Trophoblast cell (in vitro differentiated cells and primary cell): ENCODE measurements around the gene ZNF518B.

Source experiments
- DNase-seq, 2 donors: peaks; one replicate each; pipeline ENCODE4 v3.0.0-alpha.2; 2016
- H2AFZ ChIP-seq: 2 replicates; pipeline ENCODE4 v1.6.1; 2013; ENCODE audit warnings: low read length, moderate library complexity, mild to moderate bottlenecking; ENCODE audit not compliant: insufficient read depth, poor library complexity
- H2AK5ac ChIP-seq: 2 replicates; pipeline ENCODE4 v1.6.1; 2013; ENCODE audit warnings: mild to moderate bottlenecking, low read length
- H2BK120ac ChIP-seq: 2 replicates; pipeline ENCODE4 v1.6.1; 2013; ENCODE audit warnings: low read length, mild to moderate bottlenecking, moderate library complexity; ENCODE audit not compliant: insufficient read depth, poor library complexity
- H2BK12ac ChIP-seq: 2 replicates; pipeline ENCODE4 v1.6.1; 2013; ENCODE audit warnings: mild to moderate bottlenecking, low read length, moderate library complexity
- H2BK5ac ChIP-seq: 2 replicates; pipeline ENCODE4 v1.6.1; 2013; ENCODE audit warnings: low read length, low read depth, moderate library complexity, mild to moderate bottlenecking; ENCODE audit not compliant: poor library complexity
- H3K14ac ChIP-seq: 2 replicates; pipeline ENCODE4 v1.6.1; 2013; ENCODE audit warnings: mild to moderate bottlenecking, low read length
- H3K18ac ChIP-seq: 2 replicates; pipeline ENCODE4 v1.6.1; 2013; ENCODE audit warnings: mild to moderate bottlenecking, low read length
- H3K23ac ChIP-seq: 2 replicates; pipeline ENCODE4 v1.6.1; 2013; ENCODE audit warnings: low read length
- H3K27ac ChIP-seq: 2 replicates; pipeline ENCODE4 v1.5.1; 2013; ENCODE audit warnings: low read depth, mild to moderate bottlenecking, inconsistent platforms, low read length, moderate library complexity
- H3K27me3 ChIP-seq: 2 replicates; pipeline ENCODE4 v1.6.1; 2013; ENCODE audit warnings: inconsistent platforms, mild to moderate bottlenecking, low read length, moderate library complexity; ENCODE audit not compliant: insufficient read depth
- H3K36me3 ChIP-seq, 2 experiments: 1 replicate in 1 of 2; 2 replicates in 1 of 2; pipeline ENCODE4 v1.6.1; 2013; ENCODE audit warnings: low read length in 2 of 2, mild to moderate bottlenecking in 2 of 2, moderate library complexity in 1 of 2; ENCODE audit not compliant: insufficient read depth in 2 of 2, control insufficient read depth in 1 of 2
- H3K4ac ChIP-seq: 2 replicates; pipeline ENCODE4 v1.6.1; 2013; ENCODE audit warnings: low read depth, mild to moderate bottlenecking, low read length, moderate library complexity
- H3K4me1 ChIP-seq, 2 experiments: 1 replicate in 1 of 2; 2 replicates in 1 of 2; pipeline ENCODE4 v1.6.1; 2013; ENCODE audit warnings: low read length in 2 of 2, mild to moderate bottlenecking in 2 of 2, moderate library complexity in 1 of 2; ENCODE audit not compliant: insufficient read depth in 2 of 2, control insufficient read depth in 1 of 2
- H3K4me2 ChIP-seq: 2 replicates; pipeline ENCODE4 v1.6.1; 2013; ENCODE audit warnings: inconsistent platforms, mild to moderate bottlenecking, low read length, moderate library complexity
- H3K4me3 ChIP-seq: 2 replicates; pipeline ENCODE4 v1.5.1; 2013; ENCODE audit warnings: mild to moderate bottlenecking, low read depth, low read length, inconsistent platforms
- H3K79me1 ChIP-seq: one replicate; pipeline ENCODE4 v1.6.1; 2013; ENCODE audit warnings: low read length
- H3K79me2 ChIP-seq: 2 replicates; pipeline ENCODE4 v1.6.1; 2013; ENCODE audit warnings: low read length, mild to moderate bottlenecking; ENCODE audit not compliant: control insufficient read depth, insufficient read depth, poor library complexity
- H3K9ac ChIP-seq: 2 replicates; pipeline ENCODE4 v1.6.1; 2013; ENCODE audit warnings: mild to moderate bottlenecking, low read length
- H3K9me3 ChIP-seq: 2 replicates; pipeline ENCODE4 v1.6.1; 2013; ENCODE audit warnings: low read depth, mild to moderate bottlenecking, control low read depth, inconsistent platforms, low read length; ENCODE audit not compliant: insufficient read depth
- H4K12ac ChIP-seq: 2 replicates; pipeline ENCODE4 v1.6.1; 2013; ENCODE audit warnings: low read depth, mild to moderate bottlenecking, low read length, moderate library complexity
- H4K8ac ChIP-seq: 2 replicates; pipeline ENCODE4 v1.6.1; 2013; ENCODE audit warnings: low read depth, mild to moderate bottlenecking, low read length, moderate library complexity
- H4K91ac ChIP-seq: one replicate; pipeline ENCODE4 v1.6.1; 2013; ENCODE audit warnings: low read depth, mild to moderate bottlenecking, low read length, moderate library complexity
- WGBS: extraction: QIAGEN DNeasy Blood & Tissue Kit; methylation state at CpG from one replicate; pipeline ENCODE4 v1.1.7; 2013; ENCODE audit warnings: missing lambda C conversion rate; ENCODE audit not compliant: insufficient read length, insufficient coverage; ENCODE audit errors: extremely low coverage; 5-methylcytosine and 5-hydroxymethylcytosine counted together

ZNF518B gene

DNA sequence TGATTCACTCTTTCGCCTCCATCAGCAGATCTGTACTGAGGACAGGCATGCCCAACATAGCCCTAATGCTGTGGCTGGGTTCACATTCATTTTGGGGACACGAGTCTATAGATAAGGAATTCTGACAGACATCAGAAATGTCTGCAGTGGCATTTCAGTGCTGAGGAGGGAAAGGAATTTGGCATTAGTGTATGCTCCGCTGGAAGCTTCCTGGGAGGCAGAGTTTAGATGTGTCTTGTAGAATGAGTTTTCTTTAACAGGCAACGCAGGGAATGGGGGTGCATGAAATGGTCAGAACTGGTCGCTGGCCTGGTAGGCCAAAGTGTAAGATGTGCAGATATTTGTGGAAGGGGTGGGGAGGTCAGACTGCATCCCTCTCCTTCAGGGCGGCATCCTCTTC is 43.5 kb upstream of the ZNF518B start:
- Histone ChIP-seq H3K4me3 (no peak overlapping the region), H3K23ac (no peak overlapping the region), H4K12ac (no peak overlapping the region), H3K27me3 (no peaks in the 10 kb centered on the region), H3K9ac (no peak overlapping the region), H3K79me2 (no peaks in the 10 kb centered on the region), H3K79me1 (no peaks in the 10 kb centered on the region), H3K27ac (no peak overlapping the region), H3K18ac (no peak overlapping the region), H2AK5ac (no peak overlapping the region), H2BK12ac (no peak overlapping the region), H2BK120ac (no peak overlapping the region), H3K4me1 (peaks cover 0 to 2% of the 10 kb centered on the region in 2 experiments), H3K4me2 (no peak overlapping the region), H2AFZ (no peak overlapping the region), H3K14ac (no peak overlapping the region), H4K91ac (no peak overlapping the region), H4K8ac (no peak overlapping the region), H3K9me3 (no peaks in the 10 kb centered on the region), H2BK5ac (no peak overlapping the region), H3K4ac (no peak overlapping the region), H3K36me3 (no peaks in the 10 kb centered on the region)
- no peak for DNase-seq
- no CpG with 5 or more reads among the region's 6 CpGs for WGBS

DNA sequence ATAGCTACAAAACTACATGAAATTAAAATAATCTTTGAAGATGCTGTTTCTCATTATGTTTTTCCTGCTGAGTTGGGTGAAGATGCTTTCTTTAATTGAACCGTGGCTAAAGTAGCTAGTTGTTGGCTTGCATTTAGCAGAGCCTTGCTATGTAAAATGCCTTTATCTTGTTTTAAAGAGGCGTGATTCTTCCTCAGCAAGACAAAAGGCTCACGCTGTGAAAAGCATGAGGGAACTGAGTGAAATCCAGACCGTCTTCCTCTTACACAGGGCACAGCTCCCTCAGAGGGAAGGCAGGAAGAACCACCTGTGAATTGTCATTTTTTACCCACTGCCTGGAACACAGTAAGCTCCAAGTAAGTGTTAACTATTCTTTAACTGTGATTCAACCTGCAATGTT is 39.0 kb upstream of the ZNF518B start:
- Histone ChIP-seq H4K8ac (no peak overlapping the region), H3K23ac (no peak overlapping the region), H2AK5ac (no peak overlapping the region), H2AFZ (no peak overlapping the region), H4K12ac (no peak overlapping the region), H3K4me2 (no peak overlapping the region), H4K91ac (no peak overlapping the region), H3K4ac (no peak overlapping the region), H3K9me3 (no peaks in the 10 kb centered on the region), H2BK12ac (no peak overlapping the region), H2BK120ac (no peak overlapping the region), H2BK5ac (no peak overlapping the region), H3K36me3 (no peaks in the 10 kb centered on the region), H3K14ac (no peak overlapping the region), H3K79me1 (no peaks in the 10 kb centered on the region), H3K4me3 (no peak overlapping the region), H3K4me1 (peaks cover 0 to 2% of the 10 kb centered on the region in 2 experiments), H3K27me3 (no peaks in the 10 kb centered on the region), H3K18ac (no peak overlapping the region), H3K9ac (no peak overlapping the region), H3K79me2 (no peaks in the 10 kb centered on the region), H3K27ac (no peak overlapping the region)
- WGBS, result no CpG with 5 or more reads among the region's 4 CpGs
- DNase-seq, result no peak

DNA sequence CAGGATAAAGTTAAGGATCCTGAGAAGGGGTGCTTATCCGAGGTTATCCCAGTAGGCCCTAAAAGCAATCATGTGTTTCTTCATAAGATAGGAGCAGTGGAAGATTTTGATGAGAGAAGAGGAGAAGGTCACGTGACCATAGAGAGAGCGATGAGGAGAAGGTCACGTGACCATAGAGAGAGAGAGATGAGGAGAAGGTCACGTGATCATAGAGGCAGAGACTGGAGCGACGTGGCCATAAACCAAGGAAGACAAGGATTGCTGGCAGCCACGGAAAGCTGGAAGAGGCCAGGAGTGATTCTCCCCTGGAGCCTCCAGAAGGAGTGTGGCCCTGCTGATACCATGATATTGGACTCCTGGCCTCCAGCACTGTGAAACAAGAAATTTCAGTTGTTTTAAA is 38.4 kb upstream of the ZNF518B start:
- Histone ChIP-seq H3K79me1 (no peaks in the 10 kb centered on the region), H3K4me2 (no peak overlapping the region), H4K91ac (no peak overlapping the region), H3K14ac (no peak overlapping the region), H3K36me3 (no peaks in the 10 kb centered on the region), H2AFZ (no peak overlapping the region), H4K12ac (no peak overlapping the region), H3K9me3 (no peaks in the 10 kb centered on the region), H3K27me3 (no peaks in the 10 kb centered on the region), H2BK5ac (no peak overlapping the region), H2BK120ac (no peak overlapping the region), H3K4me1 (no peaks in the 10 kb centered on the region), H3K4me3 (no peak overlapping the region), H3K79me2 (no peaks in the 10 kb centered on the region), H4K8ac (no peak overlapping the region), H3K9ac (no peak overlapping the region), H2BK12ac (no peak overlapping the region), H3K18ac (no peak overlapping the region), H3K4ac (no peak overlapping the region), H3K27ac (no peak overlapping the region), H3K23ac (no peak overlapping the region), H2AK5ac (no peak overlapping the region)
- no CpG with 5 or more reads among the region's 8 CpGs for WGBS
- no peak for DNase-seq

DNA sequence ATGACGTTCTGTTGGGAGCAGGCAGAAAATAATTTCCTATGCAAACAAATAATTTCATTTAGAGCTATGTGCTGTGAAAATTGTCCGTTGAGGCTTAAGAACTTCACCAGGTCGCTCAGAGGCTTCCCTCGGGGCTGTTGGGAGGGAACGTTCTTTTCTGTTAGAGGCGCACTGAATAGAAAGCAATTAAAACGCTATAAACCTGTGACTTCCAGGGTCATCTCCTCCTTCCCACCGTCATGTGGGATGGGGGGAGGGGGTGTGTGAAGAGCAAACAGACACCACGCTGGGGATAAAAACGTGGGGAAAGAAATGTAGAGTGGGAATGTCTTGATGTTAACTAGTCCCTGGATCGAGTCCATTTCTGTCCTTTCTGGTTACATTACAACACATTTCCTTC is 35.2 kb upstream of the ZNF518B start:
- Histone ChIP-seq H3K18ac (no peak overlapping the region), H3K4me1 (no peaks in the 10 kb centered on the region), H3K27me3 (no peaks in the 10 kb centered on the region), H3K4me3 (no peak overlapping the region), H2AFZ (no peak overlapping the region), H3K36me3 (no peaks in the 10 kb centered on the region), H3K4ac (no peak overlapping the region), H4K91ac (no peak overlapping the region), H3K14ac (no peak overlapping the region), H2BK120ac (no peak overlapping the region), H3K27ac (no peak overlapping the region), H3K9me3 (no peaks in the 10 kb centered on the region), H4K12ac (no peak overlapping the region), H3K9ac (no peak overlapping the region), H4K8ac (no peak overlapping the region), H2AK5ac (no peak overlapping the region), H2BK5ac (no peak overlapping the region), H3K79me2 (no peaks in the 10 kb centered on the region), H2BK12ac (no peak overlapping the region), H3K23ac (no peak overlapping the region), H3K4me2 (no peak overlapping the region), H3K79me1 (no peaks in the 10 kb centered on the region)
- no CpG with 5 or more reads among the region's 11 CpGs for WGBS
- no peak for DNase-seq
